ENCODE results near the gene MICA.

DNA sequence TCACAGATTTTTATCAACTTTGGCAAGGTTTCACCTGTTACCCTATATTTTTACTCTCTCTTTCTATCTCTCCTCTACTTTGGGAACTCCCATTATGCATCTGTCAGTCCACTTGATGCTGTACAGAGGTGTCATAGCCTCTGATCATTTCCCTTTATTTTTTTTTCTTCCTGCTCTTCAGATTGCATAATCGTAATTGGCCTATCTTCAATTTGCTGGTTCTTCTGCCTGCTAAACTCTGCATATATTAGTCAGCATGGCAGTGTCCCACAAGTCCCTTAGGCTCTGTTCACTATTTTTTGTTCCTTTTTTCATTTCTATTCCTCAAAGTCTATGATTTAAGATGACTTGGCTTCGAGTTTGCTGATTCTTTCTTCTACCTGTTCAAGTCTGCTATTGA, 49.9 kb downstream of the MICA start:
- TF ChIP-seq POLR2AphosphoS5 (IDR thresholded peaks at IDR 0.05; ENCODE audit: low read depth, low read length) (no peak), POLR2A (IDR thresholded peaks at IDR 0.05; ENCODE audit: low read depth, low read length) (no peak)
